NB4 (cell line): Measurements from ENCODE around the gene PHF2.

Experiments used
- CTCF ChIP-seq: IDR thresholded peaks from one replicate; pipeline ENCODE4 v1.5.1; 2012; ENCODE audit warnings: low read depth, low read length
- MAX ChIP-seq: IDR thresholded peaks from 2 replicates; pipeline ENCODE4 v1.6.1; 2011; ENCODE audit warnings: low read depth, low read length
- POLR2A ChIP-seq: IDR thresholded peaks from 2 replicates; pipeline ENCODE4 v1.6.1; 2011; ENCODE audit warnings: mild to moderate bottlenecking; ENCODE audit not compliant: insufficient read length; ENCODE audit errors: extremely low read depth

GRCh38 chr9:93654351-93654961 lies 78.1 kb downstream of the PHF2 start:
- no peak for TF ChIP-seq POLR2A
- no peak for TF ChIP-seq CTCF
- TF ChIP-seq MAX = no peak
